Thymus (tissue), 11 donors: ENCODE results near the gene CNST. TPM values are rescaled to one million over a fixed set of nuclear protein-coding genes. Genes with fewer than 3 reads are reported as not detected.
A peak's percentile ranks its signal among the peaks of the same experiment; 100 is the strongest.

Experiments
- DNase-seq, 9 donors: peaks; one replicate each; pipeline ENCODE4 v3.0.0-alpha.2; 2013; ENCODE audit warnings: low spot score in 9 of 9, low read depth in 6 of 9, missing footprints in 1 of 9
- H3K27ac ChIP-seq, 2 donors: one replicate each; pipeline ENCODE4 v1.5.1; 2013; ENCODE audit warnings: control low read depth in 1 of 2, low read depth in 1 of 2, low read length in 1 of 2, mild to moderate bottlenecking in 1 of 2, moderate library complexity in 1 of 2
- H3K27me3 ChIP-seq, 2 donors: one replicate each; pipeline ENCODE4 v1.5.1; 2013; ENCODE audit warnings: low read length in 1 of 2; ENCODE audit not compliant: control insufficient read depth in 2 of 2, insufficient read depth in 1 of 2
- H3K36me3 ChIP-seq, 2 donors: one replicate each; pipeline ENCODE4 v1.5.1; 2013; ENCODE audit warnings: low read length in 1 of 2, mild to moderate bottlenecking in 1 of 2, moderate library complexity in 1 of 2; ENCODE audit not compliant: control insufficient read depth in 2 of 2, insufficient read depth in 2 of 2
- H3K4me1 ChIP-seq, 2 donors: one replicate each; pipeline ENCODE4 v1.5.1; 2013; ENCODE audit warnings: low read length in 2 of 2; ENCODE audit not compliant: control insufficient read depth in 2 of 2, insufficient read depth in 2 of 2
- H3K4me3 ChIP-seq, 2 donors: one replicate each; pipeline ENCODE4 v1.5.1; 2013; ENCODE audit warnings: low read length in 2 of 2, control low read depth in 1 of 2, mild to moderate bottlenecking in 1 of 2
- H3K9me3 ChIP-seq, 2 donors: one replicate each; pipeline ENCODE4 v1.5.1; 2013; ENCODE audit warnings: low read length in 1 of 2, mild to moderate bottlenecking in 1 of 2; ENCODE audit not compliant: control insufficient read depth in 2 of 2, insufficient read depth in 1 of 2
- WGBS: extraction: QIAGEN DNeasy Blood & Tissue Kit; methylation state at CpG from one replicate; pipeline ENCODE4 v1.1.7; 2013; 5-methylcytosine and 5-hydroxymethylcytosine counted together
- polyA plus RNA-seq: library from polyadenylated mRNA; stranded (reverse); fragments of 200-250 nt; gene quantifications from one replicate; pipeline ENCODE4 v1.2.3, GENCODE V29; 2013
- total RNA-seq: library from RNA; stranded (reverse); fragments of 120-200 nt; gene quantifications from one replicate; pipeline ENCODE4 v1.2.4, GENCODE V29; 2013
- donor health status: healthy.

CNST gene
- total and polyA plus RNA-seq, 2 donors, result 15.4 to 15.7 TPM

DNA sequence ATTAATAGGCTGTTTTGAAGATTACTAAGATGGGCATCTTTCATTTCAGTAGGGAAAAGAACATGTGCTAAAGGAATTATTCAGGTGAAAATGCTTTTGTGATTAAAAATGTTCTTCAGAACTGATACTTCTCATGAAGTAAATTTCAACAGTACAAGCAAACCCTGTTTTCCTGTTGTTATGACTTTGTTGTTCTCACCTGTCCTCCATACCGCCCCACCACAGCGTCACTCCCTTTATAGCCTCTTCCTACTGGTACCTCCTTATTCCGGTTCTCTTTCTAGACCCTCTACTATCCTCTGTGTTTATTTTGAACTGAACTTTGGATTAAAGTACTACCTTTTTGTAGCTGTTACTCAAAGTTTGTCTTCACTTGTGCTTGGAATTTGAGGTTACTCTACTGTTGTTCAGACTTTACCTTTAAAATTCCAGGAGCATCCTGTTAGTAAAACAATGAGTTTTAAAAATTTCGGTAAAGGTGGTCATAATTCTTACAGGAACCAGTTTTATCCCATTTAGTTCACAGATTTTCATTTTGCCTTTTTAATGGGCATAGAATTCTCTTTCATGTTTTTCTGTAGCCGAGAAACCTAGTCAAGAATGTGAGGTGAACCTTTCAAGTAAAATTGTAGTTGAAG lies 10.9 kb downstream of the CNST start:
- Histone ChIP-seq H3K4me1 (peaks cover 0 to 11% of the 10 kb centered on the region in 2 donors), H3K4me3 (no peak overlapping the region), H3K27ac (peak overlapping the region in 1 of 2 donors; percentile 58), H3K27me3 (no peaks in the 10 kb centered on the region), H3K36me3 (peaks cover under 1 to 2% of the 10 kb centered on the region in 2 donors), H3K9me3 (no peaks in the 10 kb centered on the region)
- WGBS, result 13% methylated on average over 5 of the region's 5 CpGs
- DNase-seq, result peak in 2 of 9 donors; percentile 18 to 51

DNA sequence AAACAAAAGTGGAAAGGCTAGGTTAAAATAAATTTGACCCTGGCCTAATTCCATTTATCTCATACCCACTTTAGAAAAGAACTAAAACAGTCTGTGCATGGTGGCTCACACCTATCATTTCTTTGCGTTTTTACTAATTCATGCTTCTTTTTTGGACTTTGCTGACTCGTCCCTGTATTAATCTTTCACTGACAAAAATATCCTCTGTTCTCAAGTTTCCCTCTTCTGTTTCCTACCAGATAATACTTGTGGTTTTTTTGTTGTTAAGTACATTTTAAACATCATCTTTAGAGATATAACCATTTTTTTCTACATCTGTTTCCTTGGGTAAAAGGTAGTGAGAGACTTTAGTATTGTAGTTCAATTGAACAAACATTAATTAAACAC lies 11.5 kb downstream of the CNST start:
- H3K27me3 ChIP-seq, result no peaks in the 10 kb centered on the region
- no peak overlapping the region for H3K4me3 ChIP-seq
- no peaks in the 10 kb centered on the region for H3K9me3 ChIP-seq
- no peak for DNase-seq
- peak overlapping the region in 1 of 2 donors; percentile 58 for H3K27ac ChIP-seq
- 10% methylated on average over 2 of the region's 2 CpGs for WGBS
- H3K36me3 ChIP-seq, result peaks cover 3 to 5% of the 10 kb centered on the region in 2 donors
- H3K4me1 ChIP-seq, result peaks cover 0 to 7% of the 10 kb centered on the region in 2 donors

DNA sequence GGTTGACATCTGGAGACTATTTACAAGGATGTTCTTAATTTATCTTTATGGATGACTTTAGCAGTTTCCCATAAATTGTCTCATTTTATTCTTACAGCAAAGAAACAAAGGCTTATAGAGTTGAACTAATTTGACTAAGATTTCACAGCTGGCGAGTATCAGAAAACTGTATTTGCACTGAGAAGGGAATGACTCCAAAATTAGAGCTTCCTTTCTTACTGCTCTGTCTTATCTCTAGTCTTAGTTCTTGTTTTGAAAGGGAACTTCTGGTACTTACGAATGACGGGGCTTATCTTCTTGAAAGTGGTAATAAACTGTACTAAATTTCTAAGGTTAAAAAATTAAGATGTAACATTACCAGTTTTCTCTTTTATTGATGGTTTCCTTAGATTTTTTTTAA lies 13.6 kb downstream of the CNST start:
- Histone ChIP-seq H3K4me3 (no peak overlapping the region), H3K4me1 (peaks cover 0 to 7% of the 10 kb centered on the region in 2 donors), H3K27ac (no peak overlapping the region), H3K27me3 (no peaks in the 10 kb centered on the region), H3K9me3 (no peaks in the 10 kb centered on the region), H3K36me3 (peaks cover 11 to 13% of the 10 kb centered on the region in 2 donors)
- DNase-seq, result no peak
- WGBS, result 39% methylated on average over 3 of the region's 3 CpGs

DNA sequence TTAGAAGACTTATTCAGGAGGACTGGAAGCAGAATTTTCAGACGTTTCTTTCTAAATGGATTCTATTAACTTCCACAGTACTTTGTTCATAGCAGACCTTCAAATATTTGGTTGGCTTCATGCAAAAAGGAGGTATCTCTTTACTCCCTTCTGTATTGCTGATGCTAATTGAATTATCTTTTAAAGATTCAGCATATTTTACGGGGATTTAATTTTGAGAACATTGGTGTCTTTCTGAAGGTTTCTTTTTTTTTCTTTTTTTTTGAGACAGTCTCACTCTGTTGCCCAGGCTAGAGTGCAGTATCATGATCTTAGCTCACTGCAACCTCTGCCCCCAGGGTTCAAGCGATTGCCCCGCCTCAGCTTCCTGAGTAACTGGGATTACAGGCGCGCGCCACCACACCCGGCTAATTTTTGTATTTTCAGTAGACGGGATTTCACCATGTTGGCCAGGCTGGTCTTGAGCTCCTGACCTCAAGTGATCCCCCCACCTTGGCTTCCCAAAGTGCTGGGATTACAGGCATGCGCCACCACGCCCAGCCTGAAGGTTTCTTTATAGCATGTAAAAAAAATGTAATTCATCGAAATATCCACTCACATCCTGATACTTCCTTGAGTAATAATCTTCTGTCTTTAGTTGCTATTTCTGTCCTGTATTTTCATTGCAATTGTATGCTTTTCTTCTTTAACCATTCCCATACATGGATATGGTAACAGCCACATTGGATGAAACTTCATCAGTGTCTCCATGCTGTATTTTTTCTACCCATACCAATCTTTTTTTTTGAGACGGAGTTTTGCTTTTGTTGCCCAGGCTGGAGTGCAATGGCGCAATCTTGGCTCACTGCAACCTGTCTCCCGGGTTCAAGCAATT lies 14.5 kb downstream of the CNST start:
- 93% methylated on average over 15 of the region's 15 CpGs for WGBS
- Histone ChIP-seq H3K9me3 (no peaks in the 10 kb centered on the region), H3K4me1 (peaks cover 0 to 7% of the 10 kb centered on the region in 2 donors), H3K27me3 (no peaks in the 10 kb centered on the region), H3K36me3 (peaks cover 16 to 17% of the 10 kb centered on the region in 2 donors), H3K4me3 (no peak overlapping the region), H3K27ac (no peak overlapping the region)
- DNase-seq, result no peak

DNA sequence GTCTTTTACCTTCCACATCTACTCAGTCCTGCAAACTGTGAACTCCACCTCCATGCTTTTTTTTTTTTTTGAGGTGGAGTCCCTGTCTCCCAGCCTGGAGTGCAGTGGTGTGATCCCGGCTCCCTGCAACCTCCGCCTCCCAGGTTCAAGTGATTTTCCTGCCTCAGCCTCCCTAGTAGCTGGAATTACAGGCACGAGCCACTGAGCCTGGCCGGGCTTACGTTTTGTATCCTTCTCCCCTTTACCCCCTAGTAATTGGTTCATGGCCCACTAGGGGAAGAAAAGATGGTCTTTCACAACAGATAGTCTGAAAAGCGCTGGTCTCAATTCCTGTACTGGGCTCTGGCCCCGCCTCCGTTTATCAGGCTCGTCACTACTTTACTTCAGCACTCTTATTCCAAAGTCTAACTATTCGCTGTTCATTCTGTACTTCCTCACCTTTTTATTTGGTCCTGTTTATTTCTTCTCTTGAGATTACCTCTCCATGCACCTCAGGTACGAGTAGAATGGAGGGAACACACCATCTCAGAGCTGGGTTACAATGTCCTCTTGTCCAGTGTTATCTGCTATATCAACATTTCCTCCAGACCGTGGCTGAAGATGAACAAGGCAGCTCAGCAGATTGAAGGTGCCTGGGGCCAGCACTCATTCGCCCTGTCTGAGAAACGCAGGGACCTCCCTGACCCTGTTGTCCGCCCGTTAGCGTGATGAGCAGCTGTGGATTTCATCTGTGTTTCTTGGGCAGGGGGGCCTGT lies 16.2 kb downstream of the CNST start:
- Histone ChIP-seq H3K27ac (no peak overlapping the region), H3K4me1 (no peaks in the 10 kb centered on the region), H3K9me3 (no peaks in the 10 kb centered on the region), H3K36me3 (peaks cover 16 to 17% of the 10 kb centered on the region in 2 donors), H3K4me3 (no peak overlapping the region), H3K27me3 (no peaks in the 10 kb centered on the region)
- DNase-seq, result no peak
- WGBS, result 95% methylated on average over 17 of the region's 17 CpGs

DNA sequence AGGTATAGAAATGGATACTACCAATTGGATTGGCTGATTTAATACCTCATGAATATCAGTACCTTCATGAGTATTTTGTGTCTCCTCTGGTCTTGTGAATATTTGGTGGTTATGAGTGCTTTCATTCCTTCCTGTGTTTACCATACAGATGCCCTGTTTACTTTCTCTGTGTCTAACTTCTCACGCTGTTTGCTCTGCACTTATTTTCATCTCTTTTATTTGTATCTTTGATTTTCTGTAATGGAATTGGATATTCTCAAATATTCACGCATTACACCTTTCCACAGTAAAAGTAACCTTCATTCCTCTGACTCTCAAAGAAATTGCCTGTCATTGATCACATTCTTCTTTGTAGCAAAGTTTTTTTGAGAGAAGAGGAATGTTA lies 16.8 kb downstream of the CNST start:
- Histone ChIP-seq H3K27ac (no peak overlapping the region), H3K9me3 (no peaks in the 10 kb centered on the region), H3K36me3 (peaks cover 16 to 17% of the 10 kb centered on the region in 2 donors), H3K4me3 (no peak overlapping the region), H3K27me3 (no peaks in the 10 kb centered on the region), H3K4me1 (no peaks in the 10 kb centered on the region)
- 98% methylated on average over 2 of the region's 2 CpGs for WGBS
- DNase-seq, result no peak

DNA sequence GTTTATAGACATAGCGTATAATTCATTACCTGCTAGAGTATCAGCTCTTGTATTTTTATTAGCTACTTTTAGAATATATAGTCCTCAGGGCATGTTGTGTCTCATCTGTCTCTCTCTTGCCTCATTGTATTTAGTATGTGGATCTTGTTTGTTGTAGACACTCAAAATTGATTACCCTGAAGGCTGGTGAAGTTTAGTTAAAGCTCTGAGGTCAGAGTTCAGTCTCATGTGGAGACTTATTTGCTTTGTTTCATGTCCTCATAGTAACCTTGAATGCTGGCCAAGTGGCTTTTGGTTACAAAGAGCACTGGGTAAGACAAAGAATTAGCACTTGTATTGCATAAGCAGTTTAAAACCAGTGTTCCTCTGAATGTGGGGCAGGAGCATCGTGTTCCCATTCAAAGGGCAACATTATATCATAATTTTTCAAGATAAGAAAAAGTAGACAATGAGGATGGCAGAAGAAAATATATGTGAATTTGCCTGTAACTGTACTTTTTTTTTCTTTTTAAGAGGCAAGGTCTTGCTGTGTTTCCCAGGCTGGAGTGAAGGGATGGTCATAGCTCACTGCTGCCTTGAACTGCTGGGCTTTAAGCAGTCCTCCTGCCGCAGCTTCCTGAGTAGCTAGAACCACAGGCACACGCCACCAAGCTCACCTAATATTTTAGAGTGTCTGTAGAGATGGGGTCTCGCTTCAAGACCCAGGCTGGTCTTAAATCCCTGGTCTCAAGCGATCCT lies 17.4 kb downstream of the CNST start:
- Histone ChIP-seq H3K9me3 (no peaks in the 10 kb centered on the region), H3K27me3 (no peaks in the 10 kb centered on the region), H3K36me3 (peaks cover 16 to 17% of the 10 kb centered on the region in 2 donors), H3K27ac (no peak overlapping the region), H3K4me1 (no peaks in the 10 kb centered on the region), H3K4me3 (no peak overlapping the region)
- WGBS, result 92% methylated on average over 6 of the region's 6 CpGs
- DNase-seq, result no peak

DNA sequence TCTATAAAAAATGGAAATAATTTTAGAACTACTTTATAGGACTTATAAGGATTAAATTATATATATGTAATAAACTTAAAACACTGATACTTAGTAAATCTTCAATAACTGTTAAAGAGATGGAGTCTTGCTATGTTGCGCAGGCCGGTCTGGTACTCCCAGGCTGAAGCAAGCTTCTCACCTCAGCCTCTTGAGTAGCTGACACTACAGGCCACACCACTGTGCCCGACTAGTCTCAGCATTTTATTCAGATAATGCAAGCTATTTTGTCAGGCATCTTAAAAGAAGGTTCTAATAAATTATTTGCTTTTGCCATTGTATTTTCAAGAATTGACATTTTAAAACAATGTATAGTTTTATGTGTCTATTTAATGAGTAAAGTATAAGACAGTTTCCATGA lies 20.8 kb downstream of the CNST start:
- no peaks in the 10 kb centered on the region for H3K27me3 ChIP-seq
- H3K27ac ChIP-seq, result no peak overlapping the region
- H3K4me1 ChIP-seq, result no peaks in the 10 kb centered on the region
- H3K9me3 ChIP-seq, result peaks cover 0 to 6% of the 10 kb centered on the region in 2 donors
- peaks cover 21 to 23% of the 10 kb centered on the region in 2 donors for H3K36me3 ChIP-seq
- no peak overlapping the region for H3K4me3 ChIP-seq
- no peak for DNase-seq
- WGBS, result 93% methylated on average over 3 of the region's 3 CpGs
